OCI-LY3 (cell line): ENCODE results near the gene TSGA10IP.

Source experiments
- H2AFZ ChIP-seq: fragments of 200-600, 300-600 bp; shearing (Covaris generic); 2 replicates; pipeline ENCODE4 v1.6.0; 2014; ENCODE audit warnings: antibody characterized with exemption, low read depth, low read length
- H3K27ac ChIP-seq: fragments of 200-600, 300-600 bp; sonication (generic); 2 replicates; pipeline ENCODE4 v1.5.1; 2014; ENCODE audit warnings: mild to moderate bottlenecking, low read length, moderate library complexity, mixed read lengths
- H3K27me3 ChIP-seq: fragments of 200-600, 300-600 bp; sonication (generic); 2 replicates; pipeline ENCODE4 v1.6.1; 2014; ENCODE audit warnings: low read depth, low read length, mixed read lengths
- H3K36me3 ChIP-seq: fragments of 200-600, 300-600 bp; sonication (generic); replicated peaks from 2 replicates; pipeline ENCODE3; 2014; ENCODE audit warnings: low read depth, low read length, mixed read lengths
- H3K4me1 ChIP-seq: fragments of 300-600, 200-600 bp; sonication (generic); 2 replicates; pipeline ENCODE4 v1.6.1; 2014; ENCODE audit warnings: low read length, mixed read lengths
- H3K4me2 ChIP-seq: fragments of 200-600, 300-600 bp; sonication (generic); 2 replicates; pipeline ENCODE4 v1.6.1; 2014; ENCODE audit warnings: low read length, mixed read lengths
- H3K4me3 ChIP-seq: fragments of 300-600, 200-600 bp; sonication (generic); 2 replicates; pipeline ENCODE4 v1.5.1; 2014; ENCODE audit warnings: antibody characterized with exemption, mild to moderate bottlenecking, low read length, moderate library complexity
- H3K79me2 ChIP-seq: fragments of 300-600, 200-600 bp; shearing (Covaris generic); 2 replicates; pipeline ENCODE4 v1.6.1; 2014; ENCODE audit warnings: mild to moderate bottlenecking, low read length, mixed read lengths
- H3K9ac ChIP-seq: fragments of 300-600, 200-600 bp; shearing (Covaris generic); 2 replicates; pipeline ENCODE4 v1.6.0; 2014; ENCODE audit warnings: mild to moderate bottlenecking, low read length, moderate library complexity
- H3K9me3 ChIP-seq: fragments of 200-600, 300-600 bp; shearing (Covaris generic); 2 replicates; pipeline ENCODE4 v1.6.1; 2014; ENCODE audit warnings: low read length, mixed read lengths; ENCODE audit not compliant: insufficient read depth
- H4K20me1 ChIP-seq: fragments of 200-600, 300-600 bp; sonication (generic); 2 replicates; pipeline ENCODE4 v1.6.1; 2016; ENCODE audit warnings: low read length, mixed read lengths; ENCODE audit not compliant: insufficient read depth
- CTCF ChIP-seq: fragments of 200-600, 300-600 bp; sonication (generic); IDR thresholded peaks from 2 replicates; pipeline ENCODE4 v1.5.1; 2014; ENCODE audit warnings: antibody characterized with exemption, low read length, low read depth
- EZH2phosphoT487 ChIP-seq: fragments of 200-600 bp; shearing (Covaris generic); IDR thresholded peaks from 2 replicates; pipeline ENCODE4 v1.6.1; 2018; ENCODE audit warnings: antibody characterized with exemption, mixed run types, low read depth

Gene TSGA10IP

GRCh38 chr11:65981972-65982823, 36.9 kb downstream of the TSGA10IP start:
- H4K20me1 ChIP-seq, result no peaks in the 10 kb centered on the region
- no peaks in the 10 kb centered on the region for H3K27me3 ChIP-seq

GRCh38 chr11:65982824-65983588, 37.7 kb downstream of the TSGA10IP start:
- TF ChIP-seq CTCF (no peak), EZH2phosphoT487 (no peak)
- H3K79me2 ChIP-seq, result no peaks in the 10 kb centered on the region
- no peak overlapping the region for H3K4me3 ChIP-seq
- no peaks in the 10 kb centered on the region for H3K4me1 ChIP-seq
- no peaks in the 10 kb centered on the region for H3K9me3 ChIP-seq
- H4K20me1 ChIP-seq, result no peaks in the 10 kb centered on the region
- no peak overlapping the region for H3K4me2 ChIP-seq
- H3K27ac ChIP-seq, result no peak overlapping the region
- H2AFZ ChIP-seq, result no peak overlapping the region
- no peaks in the 10 kb centered on the region for H3K27me3 ChIP-seq
- peaks cover 8% of the 10 kb centered on the region for H3K36me3 ChIP-seq
- H3K9ac ChIP-seq, result no peak overlapping the region

More at GRCh38 chr11:65981972-65982823, 36.9 kb downstream of the TSGA10IP start:
- no peaks in the 10 kb centered on the region for H3K4me1 ChIP-seq
- no peak for TF ChIP-seq EZH2phosphoT487
- no peaks in the 10 kb centered on the region for H3K9me3 ChIP-seq
- no peaks in the 10 kb centered on the region for H3K79me2 ChIP-seq
- no peak overlapping the region for H3K4me3 ChIP-seq
- H3K4me2 ChIP-seq, result no peak overlapping the region
- no peak overlapping the region for H3K9ac ChIP-seq
- H2AFZ ChIP-seq, result no peak overlapping the region
- H3K27ac ChIP-seq, result no peak overlapping the region
- H3K36me3 ChIP-seq, result peaks cover 10% of the 10 kb centered on the region

- Histone ChIP-seq H3K27ac (no peak overlapping the region), H3K4me3 (no peak overlapping the region), H3K9me3 (no peaks in the 10 kb centered on the region), H4K20me1 (no peaks in the 10 kb centered on the region), H3K9ac (no peak overlapping the region), H2AFZ (no peak overlapping the region), H3K36me3 (peaks cover 6% of the 10 kb centered on the region), H3K4me2 (no peak overlapping the region), H3K27me3 (no peaks in the 10 kb centered on the region), H3K79me2 (no peaks in the 10 kb centered on the region), H3K4me1 (no peaks in the 10 kb centered on the region)
- TF ChIP-seq CTCF (no peak), EZH2phosphoT487 (no peak)
These were observed 38.3 kb downstream of the TSGA10IP start for GRCh38 chr11:65983589-65983987.

- no peak overlapping the region for H3K9ac ChIP-seq
- no peaks in the 10 kb centered on the region for H4K20me1 ChIP-seq
- H2AFZ ChIP-seq, result no peak overlapping the region
- H3K4me1 ChIP-seq, result no peaks in the 10 kb centered on the region
- TF ChIP-seq CTCF, result no peak
- TF ChIP-seq EZH2phosphoT487, result no peak
- H3K79me2 ChIP-seq, result no peaks in the 10 kb centered on the region
- H3K27ac ChIP-seq, result no peak overlapping the region
- no peaks in the 10 kb centered on the region for H3K9me3 ChIP-seq
- H3K4me2 ChIP-seq, result no peak overlapping the region
- no peak overlapping the region for H3K4me3 ChIP-seq
- no peaks in the 10 kb centered on the region for H3K27me3 ChIP-seq
- H3K36me3 ChIP-seq, result peaks cover 11% of the 10 kb centered on the region
These were observed 42.1 kb downstream of the TSGA10IP start for GRCh38 chr11:65987336-65987735.
